HS-5 (cell line): Measurements from ENCODE around the gene NTRK2.

Source experiments
- DNase-seq: peaks from one replicate; pipeline ENCODE4 v3.0.0-alpha.2; 2012; ENCODE audit warnings: low read depth

The NTRK2 gene

GRCh38 chr9:84781458-84781857, 111.9 kb downstream of the NTRK2 start:
- no peak for DNase-seq

GRCh38 chr9:84781931-84782866, 112.7 kb downstream of the NTRK2 start:
- no peak for DNase-seq

GRCh38 chr9:84785792-84786547, 116.4 kb downstream of the NTRK2 start:
- DNase-seq: no peak

- no peak for DNase-seq
These were observed 119.4 kb downstream of the NTRK2 start for GRCh38 chr9:84788803-84789462.

GRCh38 chr9:84789463-84789830, 119.9 kb downstream of the NTRK2 start:
- no peak for DNase-seq

GRCh38 chr9:84791643-84792042, 122.1 kb downstream of the NTRK2 start:
- DNase-seq: no peak

GRCh38 chr9:84793251-84793650, 123.7 kb downstream of the NTRK2 start:
- no peak for DNase-seq

- no peak for DNase-seq
These were observed 125.6 kb downstream of the NTRK2 start for GRCh38 chr9:84794981-84795637.

- DNase-seq: no peak
These were observed 126.9 kb downstream of the NTRK2 start for GRCh38 chr9:84796404-84796803.

- no peak for DNase-seq
These were observed 129.7 kb downstream of the NTRK2 start for GRCh38 chr9:84799251-84799650.

GRCh38 chr9:84804951-84805694, 135.6 kb downstream of the NTRK2 start:
- no peak for DNase-seq

GRCh38 chr9:84807431-84807830, 137.9 kb downstream of the NTRK2 start:
- DNase-seq: no peak

GRCh38 chr9:84807870-84808390, 138.4 kb downstream of the NTRK2 start:
- no peak for DNase-seq

- no peak for DNase-seq
These were observed 138.9 kb downstream of the NTRK2 start for GRCh38 chr9:84808416-84808815.

GRCh38 chr9:84811072-84811750, 141.7 kb downstream of the NTRK2 start:
- DNase-seq: no peak

GRCh38 chr9:84811751-84812074, 142.2 kb downstream of the NTRK2 start:
- no peak for DNase-seq

- no peak for DNase-seq
These were observed 142.8 kb downstream of the NTRK2 start for GRCh38 chr9:84812355-84812754.

- DNase-seq: no peak
These were observed 143.3 kb downstream of the NTRK2 start for GRCh38 chr9:84812847-84813246.

GRCh38 chr9:84815554-84815953, 146.0 kb downstream of the NTRK2 start:
- DNase-seq: no peak

GRCh38 chr9:84817038-84817437, 147.5 kb downstream of the NTRK2 start:
- DNase-seq: no peak

GRCh38 chr9:84818791-84819190, 149.3 kb downstream of the NTRK2 start:
- no peak for DNase-seq
